ENCODE data around the gene PDLIM5. TPM values are rescaled to one million over a fixed set of nuclear protein-coding genes. Genes with fewer than 3 reads are reported as not detected.

Gene PDLIM5
- total RNA-seq, 1 donor from 2014 or later = 75.3 TPM

DNA sequence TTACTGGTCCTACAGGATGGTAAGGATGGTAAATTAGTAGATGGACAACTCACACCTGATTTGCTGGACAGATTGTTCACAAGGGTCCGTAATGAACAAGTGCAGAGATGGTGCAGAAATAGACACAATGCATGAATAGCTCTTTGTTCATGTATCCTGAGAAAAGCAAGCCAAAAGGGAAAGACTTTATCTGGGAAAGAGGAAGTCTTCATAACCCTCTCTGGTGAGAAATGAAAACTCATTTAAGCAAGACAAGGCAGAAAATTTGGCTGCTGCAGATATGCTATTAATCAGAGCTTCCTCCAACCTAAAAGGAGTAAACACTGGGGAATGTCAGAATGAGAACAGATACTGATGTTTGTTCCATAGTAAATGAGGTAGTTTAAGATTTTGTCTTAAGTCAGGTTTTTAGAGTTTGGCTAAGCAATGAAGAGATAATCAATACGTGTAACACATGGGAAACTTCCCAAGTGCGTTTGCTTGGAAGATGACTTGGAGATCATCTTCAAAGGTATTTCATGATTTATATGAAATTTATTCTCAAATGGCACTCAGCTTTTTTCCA, 153.6 kb downstream of the PDLIM5 start:
- no peak for DNase-seq (ENCODE audit: low read depth)
- Histone ChIP-seq H3K27me3 (ENCODE audit: control insufficient read depth, insufficient read depth, low read length) (no peaks in the 10 kb centered on the region), H3K4me3 (ENCODE audit: low read depth, low read length) (no peak overlapping the region), H3K36me3 (ENCODE audit: control insufficient read depth, insufficient read depth, low read length) (no peaks in the 10 kb centered on the region)
- TF ChIP-seq, protein P1, sequence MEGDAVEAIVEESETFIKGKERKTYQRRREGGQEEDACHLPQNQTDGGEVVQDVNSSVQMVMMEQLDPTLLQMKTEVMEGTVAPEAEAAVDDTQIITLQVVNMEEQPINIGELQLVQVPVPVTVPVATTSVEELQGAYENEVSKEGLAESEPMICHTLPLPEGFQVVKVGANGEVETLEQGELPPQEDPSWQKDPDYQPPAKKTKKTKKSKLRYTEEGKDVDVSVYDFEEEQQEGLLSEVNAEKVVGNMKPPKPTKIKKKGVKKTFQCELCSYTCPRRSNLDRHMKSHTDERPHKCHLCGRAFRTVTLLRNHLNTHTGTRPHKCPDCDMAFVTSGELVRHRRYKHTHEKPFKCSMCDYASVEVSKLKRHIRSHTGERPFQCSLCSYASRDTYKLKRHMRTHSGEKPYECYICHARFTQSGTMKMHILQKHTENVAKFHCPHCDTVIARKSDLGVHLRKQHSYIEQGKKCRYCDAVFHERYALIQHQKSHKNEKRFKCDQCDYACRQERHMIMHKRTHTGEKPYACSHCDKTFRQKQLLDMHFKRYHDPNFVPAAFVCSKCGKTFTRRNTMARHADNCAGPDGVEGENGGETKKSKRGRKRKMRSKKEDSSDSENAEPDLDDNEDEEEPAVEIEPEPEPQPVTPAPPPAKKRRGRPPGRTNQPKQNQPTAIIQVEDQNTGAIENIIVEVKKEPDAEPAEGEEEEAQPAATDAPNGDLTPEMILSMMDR (IDR thresholded peaks at IDR 0.05; ENCODE audit: insufficient read depth, low read length, poor library complexity, severe bottlenecking) = no peak

DNA sequence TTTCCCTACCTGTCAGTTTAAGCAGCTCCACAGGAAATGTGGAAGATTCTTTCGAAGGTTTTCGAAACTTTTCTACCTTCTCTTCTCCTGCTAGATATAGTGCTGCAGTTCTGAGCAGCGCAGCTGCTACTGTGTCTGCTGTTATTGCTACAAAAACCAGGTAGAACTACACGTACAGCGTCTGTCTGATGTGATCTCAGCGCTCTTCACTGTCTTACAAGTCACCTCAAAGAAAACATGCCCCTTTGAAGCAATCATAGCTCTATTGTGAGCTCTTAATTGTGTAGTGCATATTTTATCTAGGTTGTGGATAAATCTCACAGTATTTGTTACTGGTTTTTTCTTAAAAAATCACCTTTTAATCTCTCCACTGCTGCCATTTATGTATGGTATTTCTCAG, 158.4 kb downstream of the PDLIM5 start:
- no peak overlapping the region for H3K4me3 ChIP-seq (ENCODE audit: low read depth, low read length)
- no peak for DNase-seq (ENCODE audit: low read depth)
- no peaks in the 10 kb centered on the region for H3K27me3 ChIP-seq (ENCODE audit: control insufficient read depth, insufficient read depth, low read length)
- TF ChIP-seq, protein P1 (IDR thresholded peaks at IDR 0.05; ENCODE audit: insufficient read depth, low read length, poor library complexity, severe bottlenecking) = no peak
- H3K36me3 ChIP-seq (ENCODE audit: control insufficient read depth, insufficient read depth, low read length) = no peaks in the 10 kb centered on the region

DNA sequence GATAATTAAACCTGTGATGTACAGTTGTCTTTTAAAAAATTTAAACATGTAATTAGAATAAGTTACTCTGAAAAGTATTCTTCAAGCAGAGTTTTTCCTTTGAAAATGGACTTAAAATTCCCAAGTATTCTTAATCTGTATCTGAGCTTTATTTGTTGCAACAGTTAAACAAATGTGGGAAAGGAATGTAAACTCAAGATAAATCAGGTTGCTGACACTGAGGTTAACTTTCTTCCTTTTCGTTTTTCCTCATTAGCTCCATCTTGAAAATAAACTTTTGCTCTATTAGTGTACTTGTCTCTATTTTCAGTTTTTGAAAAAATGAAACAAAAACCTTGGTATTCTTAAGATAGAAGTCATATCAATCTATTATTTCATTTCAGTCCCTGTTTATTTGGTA, 161.5 kb downstream of the PDLIM5 start:
- TF ChIP-seq, protein P1 (IDR thresholded peaks at IDR 0.05; ENCODE audit: insufficient read depth, low read length, poor library complexity, severe bottlenecking) = no peak
- Histone ChIP-seq H3K27me3 (ENCODE audit: control insufficient read depth, insufficient read depth, low read length) (no peaks in the 10 kb centered on the region), H3K36me3 (ENCODE audit: control insufficient read depth, insufficient read depth, low read length) (no peaks in the 10 kb centered on the region), H3K4me3 (ENCODE audit: low read depth, low read length) (no peak overlapping the region)
- DNase-seq (ENCODE audit: low read depth) = no peak

DNA sequence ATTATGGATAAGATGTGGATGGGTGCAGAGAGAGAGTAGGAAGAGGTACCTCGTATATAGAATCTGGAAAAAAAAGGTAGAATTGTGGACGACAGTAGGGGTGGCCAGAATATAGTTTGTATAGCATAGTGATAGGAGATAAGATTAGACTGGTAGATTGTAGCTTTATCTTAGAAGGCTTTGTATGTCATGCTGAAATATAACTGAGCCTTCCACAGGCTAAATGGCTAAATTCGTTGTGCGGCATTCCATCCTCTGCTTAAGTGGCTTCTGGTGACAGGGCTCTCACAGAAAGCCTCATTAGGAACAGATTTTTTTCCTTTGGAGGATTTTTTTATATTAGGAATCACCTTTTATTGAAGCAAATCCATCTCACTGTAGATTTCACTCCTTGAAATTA, 163.7 kb downstream of the PDLIM5 start:
- TF ChIP-seq, protein P1 (IDR thresholded peaks at IDR 0.05; ENCODE audit: insufficient read depth, low read length, poor library complexity, severe bottlenecking) = no peak
- Histone ChIP-seq H3K36me3 (ENCODE audit: control insufficient read depth, insufficient read depth, low read length) (no peaks in the 10 kb centered on the region), H3K27me3 (ENCODE audit: control insufficient read depth, insufficient read depth, low read length) (no peaks in the 10 kb centered on the region), H3K4me3 (ENCODE audit: low read depth, low read length) (no peak overlapping the region)
- no peak for DNase-seq (ENCODE audit: low read depth)

DNA sequence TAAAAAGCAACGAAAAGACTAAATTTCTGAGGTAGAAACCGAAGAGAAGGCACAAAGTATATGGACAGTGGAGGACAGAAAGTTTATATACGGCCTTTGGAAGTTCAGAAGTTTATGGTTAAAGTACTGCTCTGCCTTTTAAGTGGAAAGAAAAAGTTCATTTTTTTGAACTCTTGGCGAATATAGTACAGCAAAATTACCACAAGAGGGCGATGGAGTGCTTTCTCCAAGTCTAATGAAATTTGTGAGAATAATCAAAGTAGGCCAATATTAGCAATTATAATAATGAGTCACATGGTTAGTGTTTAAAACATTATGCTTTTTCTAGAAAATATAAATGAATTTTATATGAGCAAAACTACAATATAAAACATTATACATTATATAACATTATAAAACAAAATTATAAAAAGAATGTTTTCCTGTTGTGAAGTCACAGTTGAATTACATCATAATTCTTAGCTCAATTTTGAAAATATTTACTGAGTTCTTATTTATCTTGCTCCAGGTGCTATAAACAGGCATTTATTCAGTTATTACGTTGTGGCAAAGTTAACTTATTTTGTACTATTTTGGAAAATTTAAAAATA, 169.8 kb downstream of the PDLIM5 start:
- Histone ChIP-seq H3K4me3 (ENCODE audit: low read depth, low read length) (no peak overlapping the region), H3K36me3 (ENCODE audit: control insufficient read depth, insufficient read depth, low read length) (no peaks in the 10 kb centered on the region), H3K27me3 (ENCODE audit: control insufficient read depth, insufficient read depth, low read length) (no peaks in the 10 kb centered on the region)
- no peak for DNase-seq (ENCODE audit: low read depth)
- TF ChIP-seq, protein P1 (IDR thresholded peaks at IDR 0.05; ENCODE audit: insufficient read depth, low read length, poor library complexity, severe bottlenecking) = peak; percentile 69

All from kidney epithelial cell (primary cell).